Measurements from ENCODE around the gene OPCML.

OPCML gene

GRCh38 chr11:133305208-133305956, 226.9 kb downstream of the OPCML start:
- in situ Hi-C loops (cut with HindIII; ENCODE audit: low sequenced_read_pairs): no loop called here

- in situ Hi-C loops (cut with HindIII; ENCODE audit: low sequenced_read_pairs): no loop called here
Measured at GRCh38 chr11:133303262-133303661, 229.0 kb downstream of the OPCML start.

GRCh38 chr11:133302056-133302455, 230.2 kb downstream of the OPCML start:
- in situ Hi-C loops (cut with HindIII; ENCODE audit: low sequenced_read_pairs): no loop called here

- in situ Hi-C loops (cut with HindIII; ENCODE audit: low sequenced_read_pairs): no loop called here
Measured at GRCh38 chr11:133300666-133301065, 231.6 kb downstream of the OPCML start.

- in situ Hi-C loops (cut with HindIII; ENCODE audit: low sequenced_read_pairs): no loop called here
Measured at GRCh38 chr11:133291780-133292179, 240.5 kb downstream of the OPCML start.

- in situ Hi-C loops (cut with HindIII; ENCODE audit: low sequenced_read_pairs): no loop called here
Measured at GRCh38 chr11:133285359-133285758, 246.9 kb downstream of the OPCML start.

- in situ Hi-C loops (cut with HindIII; ENCODE audit: low sequenced_read_pairs): no loop called here
Measured at GRCh38 chr11:133284156-133284555, 248.1 kb downstream of the OPCML start.

- in situ Hi-C loops (cut with HindIII; ENCODE audit: low sequenced_read_pairs): no loop called here
Measured at GRCh38 chr11:133277886-133278285, 254.4 kb downstream of the OPCML start.

GRCh38 chr11:133271871-133272776, 260.2 kb downstream of the OPCML start:
- in situ Hi-C loops (cut with HindIII; ENCODE audit: low sequenced_read_pairs): no loop called here

- in situ Hi-C loops (cut with HindIII; ENCODE audit: low sequenced_read_pairs): no loop called here
Measured at GRCh38 chr11:133271206-133271605, 261.1 kb downstream of the OPCML start.

- in situ Hi-C loops (cut with HindIII; ENCODE audit: low sequenced_read_pairs): no loop called here
Measured at GRCh38 chr11:133269267-133269666, 263.0 kb downstream of the OPCML start.

GRCh38 chr11:133266986-133267385, 265.3 kb downstream of the OPCML start:
- in situ Hi-C loops (cut with HindIII; ENCODE audit: low sequenced_read_pairs): no loop called here

GRCh38 chr11:133265530-133266035, 266.7 kb downstream of the OPCML start:
- in situ Hi-C loops (cut with HindIII; ENCODE audit: low sequenced_read_pairs): no loop called here

- in situ Hi-C loops (cut with HindIII; ENCODE audit: low sequenced_read_pairs): no loop called here
Measured at GRCh38 chr11:133263332-133263731, 269.0 kb downstream of the OPCML start.

GRCh38 chr11:133258751-133259150, 273.6 kb downstream of the OPCML start:
- in situ Hi-C loops (cut with HindIII; ENCODE audit: low sequenced_read_pairs): no loop called here

GRCh38 chr11:133254601-133255000, 277.7 kb downstream of the OPCML start:
- in situ Hi-C loops (cut with HindIII; ENCODE audit: low sequenced_read_pairs): no loop called here

GRCh38 chr11:133253570-133253969, 278.7 kb downstream of the OPCML start:
- in situ Hi-C loops (cut with HindIII; ENCODE audit: low sequenced_read_pairs): no loop called here

GRCh38 chr11:133251841-133252240, 280.5 kb downstream of the OPCML start:
- in situ Hi-C loops (cut with HindIII; ENCODE audit: low sequenced_read_pairs): no loop called here

- in situ Hi-C loops (cut with HindIII; ENCODE audit: low sequenced_read_pairs): no loop called here
Measured at GRCh38 chr11:133249530-133249929, 282.8 kb downstream of the OPCML start.

GRCh38 chr11:133249065-133249464, 283.2 kb downstream of the OPCML start:
- in situ Hi-C loops (cut with HindIII; ENCODE audit: low sequenced_read_pairs): no loop called here

- in situ Hi-C loops (cut with HindIII; ENCODE audit: low sequenced_read_pairs): no loop called here
Measured at GRCh38 chr11:133243832-133244231, 288.5 kb downstream of the OPCML start.

Measured in DLD1 (cell line).